GM06990 (cell line): ENCODE measurements around the gene OR13C2.
"Not testable (repeated sequence)": the region's sequence is repeated elsewhere in the genome, so short reads cannot be mapped to it uniquely, and the experiment has no call there.

Experiments
- DNase-seq: peaks from one replicate; pipeline ENCODE4 v3.0.0-alpha.2; 2011; ENCODE audit not compliant: insufficient read length; ENCODE audit errors: extremely low read depth
- H3K27me3 ChIP-seq: replicated peaks from 2 replicates; pipeline ENCODE4 v1.6.0; 2011; ENCODE audit warnings: low read length; ENCODE audit not compliant: control insufficient read depth, insufficient read depth
- H3K36me3 ChIP-seq: 2 replicates; pipeline ENCODE4 v1.5.1; 2011; ENCODE audit warnings: low read length; ENCODE audit not compliant: control insufficient read depth, insufficient read depth
- H3K4me3 ChIP-seq: replicated peaks from 2 replicates; pipeline ENCODE4 v1.5.1; 2011; ENCODE audit warnings: low read depth, mild to moderate bottlenecking, control low read depth, low read length
- CTCF ChIP-seq: IDR thresholded peaks from 2 replicates; pipeline ENCODE4 v1.5.1; 2011; ENCODE audit warnings: low read length, control low read depth, mild to moderate bottlenecking, inconsistent platforms; ENCODE audit not compliant: insufficient read depth, poor library complexity, severe bottlenecking

OR13C2 gene

GRCh38 chr9:104605527-104605926, at the start of gene OR13C2:
TSS of gene OR13C2 (minus strand) at chr9:104605627. CDS start at chr9:104605627, 0 bp downstream.
- not testable (repeated sequence) for DNase-seq, H3K4me3 ChIP-seq

GRCh38 chr9:104635456-104635855, 30.0 kb upstream of the OR13C2 start:
- Histone ChIP-seq H3K4me3 (no peak overlapping the region), H3K27me3 (no peaks in the 10 kb centered on the region; the same call in 1 of the 2 replicates), H3K36me3 (no peaks in the 10 kb centered on the region)
- TF ChIP-seq CTCF: no peak
- no peak for DNase-seq

More at GRCh38 chr9:104605527-104605926, at the start of gene OR13C2:
- not testable (repeated sequence) for H3K36me3 ChIP-seq, H3K27me3 ChIP-seq

GRCh38 chr9:104633976-104634520, 28.6 kb upstream of the OR13C2 start:
- DNase-seq: no peak
- Histone ChIP-seq H3K36me3 (no peaks in the 10 kb centered on the region), H3K27me3 (no peaks in the 10 kb centered on the region; the same call in 1 of the 2 replicates), H3K4me3 (no peak overlapping the region)
- TF ChIP-seq CTCF: no peak

- not testable (repeated sequence) for H3K27me3 ChIP-seq, DNase-seq, H3K4me3 ChIP-seq, H3K36me3 ChIP-seq
Observed at GRCh38 chr9:104625964-104626363, 20.5 kb upstream of the OR13C2 start.

- Histone ChIP-seq H3K4me3 (no peak within 1 kb of the TSS), H3K27me3 (no peaks in the 10 kb centered on the region), H3K36me3 (no peaks in the 10 kb centered on the region)
- no peak for DNase-seq
- TF ChIP-seq CTCF: no peak
Observed at GRCh38 chr9:104618104-104618503, 12.7 kb upstream of the OR13C2 start, which contains the start of gene OR13C9. TSS of gene OR13C9 (minus strand) at chr9:104618204. CDS start at chr9:104618204, 0 bp downstream.

- H3K4me3 ChIP-seq: no peak overlapping the region
- no peaks in the 10 kb centered on the region for H3K36me3 ChIP-seq
- TF ChIP-seq CTCF: no peak
- H3K27me3 ChIP-seq: no peaks in the 10 kb centered on the region
- DNase-seq: no peak
Observed at GRCh38 chr9:104617418-104617817, 12.0 kb upstream of the OR13C2 start.

GRCh38 chr9:104611213-104611612, 5.8 kb upstream of the OR13C2 start:
- Histone ChIP-seq H3K36me3 (no peaks in the 10 kb centered on the region), H3K27me3 (no peaks in the 10 kb centered on the region), H3K4me3 (no peak overlapping the region)
- no peak for DNase-seq
- no peak for TF ChIP-seq CTCF
